ENCODE results near the gene ATP6AP1.

- TF ChIP-seq EZH2 (IDR thresholded peaks at IDR 0.05; ENCODE audit: borderline replicate concordance, insufficient read depth, low read depth, low read length, poor library complexity, severe bottlenecking): no peak
- no peak for TF ChIP-seq CTCF (IDR thresholded peaks at IDR 0.05)
These were observed 15.3 kb upstream of the ATP6AP1 start for GRCh38 chrX:154413142-154413541.
